Measurements from ENCODE around the gene P2RY14. TPM values are rescaled to one million over a fixed set of nuclear protein-coding genes. Genes with fewer than 3 reads are reported as not detected.

Gene P2RY14
- total and polyA plus RNA-seq, 3 experiments from 2014 or later: 0.84 to 4.3 (median 1.3) TPM

GRCh38 chr3:151269631-151270030, 8.7 kb downstream of the P2RY14 start:
- ChIA-PET CTCF (interaction anchor here (1.6 kb wide), 1 partner anchor 15 kb away, joined by 6 read pairs; no protein-coding TSS in a partner anchor), POLR2A (no interaction called here)
- Histone ChIP-seq H3K4me3 (ENCODE audit: low read length) (no peak overlapping the region), H3K4me1 (ENCODE audit: insufficient read depth, low read length) (peaks cover 8% of the 10 kb centered on the region), H3K9me3 (ENCODE audit: low read length) (no peaks in the 10 kb centered on the region), H3K27ac (ENCODE audit: low read depth, low read length) (no peak overlapping the region), H3K36me3 (ENCODE audit: insufficient read depth, low read length) (no peaks in the 10 kb centered on the region), H3K27me3 (ENCODE audit: insufficient read depth, low read length, poor library complexity, severe bottlenecking) (no peaks in the 10 kb centered on the region)
- Mint-ChIP-seq H3K27ac (peak overlapping the region in 5 of 8 donors; percentile 37 to 96 (median 78)), H3K4me1 (peaks cover 27 to 36% (median 35%) of the 10 kb centered on the region in 3 donors), H3K27me3 (no peaks in the 10 kb centered on the region), H3K4me3 (peak overlapping the region in 4 of 7 donors; percentile 20 to 85 (median 32)), H3K36me3 (peaks cover 0 to 4% (median 0%) of the 10 kb centered on the region in 3 donors), H3K9me3 (no peaks in the 10 kb centered on the region)
- no peak for DNase-seq

- peak overlapping the region; percentile 4 to 97 (median 90) for H3K27ac Mint-ChIP-seq
- Histone ChIP-seq H3K4me1 (ENCODE audit: insufficient read depth, low read length) (peaks cover 8% of the 10 kb centered on the region), H3K27ac (ENCODE audit: low read depth, low read length) (no peak overlapping the region), H3K4me3 (ENCODE audit: low read length) (no peak overlapping the region), H3K9me3 (ENCODE audit: low read length) (no peaks in the 10 kb centered on the region), H3K36me3 (ENCODE audit: insufficient read depth, low read length) (no peaks in the 10 kb centered on the region), H3K27me3 (ENCODE audit: insufficient read depth, low read length, poor library complexity, severe bottlenecking) (no peaks in the 10 kb centered on the region)
- H3K4me1 Mint-ChIP-seq: peaks cover 24 to 32% (median 29%) of the 10 kb centered on the region in 3 donors
- H3K4me3 Mint-ChIP-seq: peak overlapping the region; percentile 29 to 85 (median 70)
- ChIA-PET POLR2A (interaction anchor here (0.6 kb wide), 1 partner anchor 79 kb away, joined by 4 read pairs; no protein-coding TSS in a partner anchor), CTCF (interaction anchor here (1.2 to 2.8 kb wide), 7 partner anchors 14 to 106 kb away, joined by 3 to 9 read pairs (median 6); no protein-coding TSS in a partner anchor)
- H3K36me3 Mint-ChIP-seq: peaks cover 0 to 5% (median 0%) of the 10 kb centered on the region in 3 donors
- no peaks in the 10 kb centered on the region for H3K9me3 Mint-ChIP-seq
- H3K27me3 Mint-ChIP-seq: no peaks in the 10 kb centered on the region
- DNase-seq: peak in 4 of 5 donors; percentile 10 to 64 (median 62)
Measured at GRCh38 chr3:151268267-151269235, 9.8 kb downstream of the P2RY14 start.

- Histone ChIP-seq H3K27me3 (ENCODE audit: insufficient read depth, low read length, poor library complexity, severe bottlenecking) (no peaks in the 10 kb centered on the region), H3K9me3 (ENCODE audit: low read length) (no peaks in the 10 kb centered on the region), H3K4me3 (ENCODE audit: low read length) (no peak overlapping the region), H3K27ac (ENCODE audit: low read depth, low read length) (no peak overlapping the region), H3K36me3 (ENCODE audit: insufficient read depth, low read length) (no peaks in the 10 kb centered on the region), H3K4me1 (ENCODE audit: insufficient read depth, low read length) (peaks cover 8% of the 10 kb centered on the region)
- H3K4me3 Mint-ChIP-seq: no peak overlapping the region
- no peaks in the 10 kb centered on the region for H3K9me3 Mint-ChIP-seq
- CTCF ChIA-PET: interaction anchor here (0.8 to 2.8 kb wide), 5 partner anchors 16 to 99 kb away, joined by 3 to 9 read pairs (median 7); no protein-coding TSS in a partner anchor
- H3K4me1 Mint-ChIP-seq: peaks cover 23 to 31% (median 29%) of the 10 kb centered on the region in 3 donors
- H3K36me3 Mint-ChIP-seq: peaks cover 0 to 5% (median 0%) of the 10 kb centered on the region in 3 donors
- DNase-seq: no peak
- peak overlapping the region in 1 of 8 donors; percentile 37 for H3K27ac Mint-ChIP-seq
- POLR2A ChIA-PET: no interaction called here
- no peaks in the 10 kb centered on the region for H3K27me3 Mint-ChIP-seq
Measured at GRCh38 chr3:151267066-151267465, 11.3 kb downstream of the P2RY14 start.

- Histone ChIP-seq H3K9me3 (ENCODE audit: low read length) (no peaks in the 10 kb centered on the region), H3K27ac (ENCODE audit: low read depth, low read length) (no peak overlapping the region), H3K27me3 (ENCODE audit: insufficient read depth, low read length, poor library complexity, severe bottlenecking) (no peaks in the 10 kb centered on the region), H3K4me1 (ENCODE audit: insufficient read depth, low read length) (peaks cover 8% of the 10 kb centered on the region), H3K4me3 (ENCODE audit: low read length) (no peak overlapping the region), H3K36me3 (ENCODE audit: insufficient read depth, low read length) (no peaks in the 10 kb centered on the region)
- Mint-ChIP-seq H3K27ac (peak overlapping the region in 1 of 8 donors; percentile 47), H3K36me3 (peaks cover 0 to 5% (median 0%) of the 10 kb centered on the region in 3 donors), H3K27me3 (peaks cover 0 to 1% of the 10 kb centered on the region in 2 donors), H3K4me3 (no peak overlapping the region), H3K9me3 (no peaks in the 10 kb centered on the region), H3K4me1 (peaks cover 20 to 29% (median 25%) of the 10 kb centered on the region in 3 donors)
- no peak for DNase-seq
- ChIA-PET POLR2A (no interaction called here), CTCF (interaction anchor here (2.8 kb wide), 1 partner anchor 17 kb away, joined by 9 read pairs; no protein-coding TSS in a partner anchor)
Measured at GRCh38 chr3:151265866-151266265, 12.5 kb downstream of the P2RY14 start.

GRCh38 chr3:151265166-151265565, 13.2 kb downstream of the P2RY14 start:
- Mint-ChIP-seq H3K9me3 (no peaks in the 10 kb centered on the region), H3K4me1 (peaks cover 16 to 24% (median 20%) of the 10 kb centered on the region in 3 donors), H3K4me3 (no peak overlapping the region), H3K36me3 (peaks cover 0 to 5% (median 0%) of the 10 kb centered on the region in 3 donors), H3K27me3 (peaks cover 0 to 4% of the 10 kb centered on the region in 2 donors), H3K27ac (peak overlapping the region in 2 of 8 donors; percentile 47 to 82)
- no peak overlapping the region for H3K27ac ChIP-seq (ENCODE audit: low read depth, low read length)
- ChIA-PET CTCF (no interaction called here), POLR2A (interaction anchor here (0.6 kb wide), 2 partner anchors 9 to 152 kb away, joined by 3 to 4 read pairs; no protein-coding TSS in a partner anchor)
- no peaks in the 10 kb centered on the region for H3K9me3 ChIP-seq (ENCODE audit: low read length)
- no peaks in the 10 kb centered on the region for H3K36me3 ChIP-seq (ENCODE audit: insufficient read depth, low read length)
- H3K4me3 ChIP-seq (ENCODE audit: low read length): no peak overlapping the region
- H3K4me1 ChIP-seq (ENCODE audit: insufficient read depth, low read length): peaks cover 8% of the 10 kb centered on the region
- DNase-seq: no peak
- H3K27me3 ChIP-seq (ENCODE audit: insufficient read depth, low read length, poor library complexity, severe bottlenecking): no peaks in the 10 kb centered on the region

- peaks cover 12 to 19% (median 17%) of the 10 kb centered on the region in 3 donors for H3K4me1 Mint-ChIP-seq
- peaks cover 4 to 10% of the 10 kb centered on the region in 2 donors for H3K27me3 Mint-ChIP-seq
- Histone ChIP-seq H3K36me3 (ENCODE audit: insufficient read depth, low read length) (no peaks in the 10 kb centered on the region), H3K4me1 (ENCODE audit: insufficient read depth, low read length) (peaks cover 8% of the 10 kb centered on the region), H3K9me3 (ENCODE audit: low read length) (no peaks in the 10 kb centered on the region), H3K27ac (ENCODE audit: low read depth, low read length) (no peak overlapping the region), H3K4me3 (ENCODE audit: low read length) (no peak overlapping the region), H3K27me3 (ENCODE audit: insufficient read depth, low read length, poor library complexity, severe bottlenecking) (no peaks in the 10 kb centered on the region)
- DNase-seq: no peak
- CTCF ChIA-PET: interaction anchor here (0.7 kb wide), 1 partner anchor 37 kb away, joined by 4 read pairs; no protein-coding TSS in a partner anchor
- peak overlapping the region in 2 of 8 donors; percentile 8 to 82 for H3K27ac Mint-ChIP-seq
- POLR2A ChIA-PET: no interaction called here
- H3K9me3 Mint-ChIP-seq: no peaks in the 10 kb centered on the region
- no peak overlapping the region for H3K4me3 Mint-ChIP-seq
- peaks cover 0 to 5% (median 0%) of the 10 kb centered on the region in 3 donors for H3K36me3 Mint-ChIP-seq
Measured at GRCh38 chr3:151264605-151265004, 13.7 kb downstream of the P2RY14 start.

- Histone ChIP-seq H3K36me3 (ENCODE audit: insufficient read depth, low read length) (no peaks in the 10 kb centered on the region), H3K27ac (ENCODE audit: low read depth, low read length) (no peak overlapping the region), H3K4me1 (ENCODE audit: insufficient read depth, low read length) (no peaks in the 10 kb centered on the region), H3K27me3 (ENCODE audit: insufficient read depth, low read length, poor library complexity, severe bottlenecking) (no peaks in the 10 kb centered on the region), H3K9me3 (ENCODE audit: low read length) (no peaks in the 10 kb centered on the region), H3K4me3 (ENCODE audit: low read length) (no peak overlapping the region)
- no peak overlapping the region for H3K4me3 Mint-ChIP-seq
- peaks cover 0 to 5% (median 0%) of the 10 kb centered on the region in 3 donors for H3K36me3 Mint-ChIP-seq
- POLR2A ChIA-PET: no interaction called here
- H3K9me3 Mint-ChIP-seq: no peaks in the 10 kb centered on the region
- no peak for DNase-seq
- CTCF ChIA-PET: interaction anchor here (1.6 kb wide), 1 partner anchor 52 kb away, joined by 3 read pairs; no protein-coding TSS in a partner anchor
- peaks cover 0 to 3% (median 3%) of the 10 kb centered on the region in 3 donors for H3K4me1 Mint-ChIP-seq
- peaks cover 4 to 11% of the 10 kb centered on the region in 2 donors for H3K27me3 Mint-ChIP-seq
- H3K27ac Mint-ChIP-seq: peak overlapping the region in 1 of 8 donors; percentile 71
Measured at GRCh38 chr3:151262871-151263525, 15.3 kb downstream of the P2RY14 start.

Data from CD8-positive, alpha-beta memory T cell (primary cell).